HG03095 (cell line): ENCODE results near the gene MREG.
"Not testable (repeated sequence)": the region's sequence is repeated elsewhere in the genome, so short reads cannot be mapped to it uniquely, and the experiment has no call there.

Experiments
- ATAC-seq: cut with Tn5 transposase; IDR thresholded peaks from one replicate; pipeline ENCODE4 v1.9.1; 2021; ENCODE audit warnings: moderate library complexity; ENCODE audit not compliant: unreplicated experiment

The MREG gene

GRCh38 chr2:215988556-215989207 is 24.7 kb downstream of the MREG start:
- ATAC-seq = not testable (repeated sequence)

GRCh38 chr2:215985257-215985656 is 28.1 kb downstream of the MREG start:
- ATAC-seq = no peak

GRCh38 chr2:215984661-215985060 is 28.7 kb downstream of the MREG start:
- ATAC-seq = no peak

GRCh38 chr2:215983581-215984351 is 29.6 kb downstream of the MREG start:
- peak; percentile 54 for ATAC-seq

GRCh38 chr2:215982465-215982875 is 30.9 kb downstream of the MREG start:
- peak; percentile 54 for ATAC-seq

- no peak for ATAC-seq
Observed at GRCh38 chr2:215981115-215981514, 32.2 kb downstream of the MREG start.

GRCh38 chr2:215979620-215980019 is 33.7 kb downstream of the MREG start:
- no peak for ATAC-seq

- no peak for ATAC-seq
Observed at GRCh38 chr2:215974700-215975429, 38.5 kb downstream of the MREG start.

- no peak for ATAC-seq
Observed at GRCh38 chr2:215973954-215974699, 39.2 kb downstream of the MREG start.

GRCh38 chr2:215973145-215973792 is 40.1 kb downstream of the MREG start:
- no peak for ATAC-seq

- no peak for ATAC-seq
Observed at GRCh38 chr2:215971671-215972070, 41.7 kb downstream of the MREG start.

- not testable (repeated sequence) for ATAC-seq
Observed at GRCh38 chr2:215970894-215971293, 42.5 kb downstream of the MREG start.

- ATAC-seq = no peak
Observed at GRCh38 chr2:215970425-215970824, 42.9 kb downstream of the MREG start.

- ATAC-seq = no peak
Observed at GRCh38 chr2:215969131-215969841, 44.1 kb downstream of the MREG start.

- ATAC-seq = no peak
Observed at GRCh38 chr2:215968499-215968898, 44.9 kb downstream of the MREG start.

- no peak for ATAC-seq
Observed at GRCh38 chr2:215967590-215968378, 45.6 kb downstream of the MREG start.

GRCh38 chr2:215966951-215967350 is 46.4 kb downstream of the MREG start:
- no peak for ATAC-seq

- no peak for ATAC-seq
Observed at GRCh38 chr2:215966274-215966673, 47.1 kb downstream of the MREG start.

- no peak for ATAC-seq
Observed at GRCh38 chr2:215965532-215966165, 47.7 kb downstream of the MREG start.
